Endothelial cell of umbilical vein (primary cell): ENCODE results near the gene WDR72. TPM values are rescaled to one million over a fixed set of nuclear protein-coding genes. Genes with fewer than 3 reads are reported as not detected.

ENCODE experiments used
- BruUV-seq: library from RNA; stranded (reverse); fragments of 400-500 nt; replicated peaks from 2 replicates; lab custom pipeline; 2021; lab: Mats Ljungman, UMichigan
- CTCF ChIA-PET: fragments of 300-600, 350-600 bp; sonication (Branson Sonifier 250); formaldehyde crosslinking; loops from one replicate; lab custom pipeline; 2021; ENCODE audit warnings: antibody characterized with exemption, inconsistent platforms; lab: Charles Lee
- POLR2A ChIA-PET: fragments of 300-600, 350-600 bp; sonication (Branson Sonifier 250); formaldehyde crosslinking; loops from one replicate; lab custom pipeline; 2021; ENCODE audit warnings: antibody characterized with exemption, inconsistent platforms; lab: Charles Lee
- DNase-seq: peaks from one replicate; pipeline ENCODE4 v3.0.0-alpha.2; 2011; ENCODE audit warnings: low read depth, low spot score
- FAIRE-seq: peaks from 2 replicates; lab custom pipeline; 2011; peaks lifted over from hg19 to GRCh38; lab: Jason Lieb, UNC
- H2AFZ ChIP-seq: 2 replicates; pipeline ENCODE4 v1.6.0; 2012; ENCODE audit warnings: low read depth, low read length, control low read depth, inconsistent platforms
- H3K27ac ChIP-seq: 2 replicates; pipeline ENCODE4 v1.5.1; 2011; ENCODE audit warnings: low read depth, mild to moderate bottlenecking, control low read depth, low read length, moderate library complexity; ENCODE audit not compliant: insufficient read depth
- H3K27me3 ChIP-seq, 2 experiments: 2 replicates each; pipeline versions ENCODE4 v1.6.0 to v1.6.1; 2011; ENCODE audit warnings: low read length in 2 of 2, mixed read lengths in 1 of 2; ENCODE audit not compliant: control insufficient read depth in 2 of 2, insufficient read depth in 2 of 2
- H3K36me3 ChIP-seq, 2 experiments: 2 replicates in 1 of 2; 3 replicates in 1 of 2; pipeline ENCODE4 v1.5.1; 2011; ENCODE audit warnings: low read length in 2 of 2, mild to moderate bottlenecking in 1 of 2, moderate library complexity in 1 of 2; ENCODE audit not compliant: control insufficient read depth in 2 of 2, insufficient read depth in 2 of 2; ENCODE audit errors: extremely low read depth in 1 of 2
- H3K4me1 ChIP-seq: 3 replicates; pipeline ENCODE4 v1.5.1; 2011; ENCODE audit warnings: mild to moderate bottlenecking, low read length; ENCODE audit not compliant: control insufficient read depth, insufficient read depth; ENCODE audit errors: extremely low read depth
- H3K4me2 ChIP-seq: 2 replicates; pipeline ENCODE4 v1.6.1; 2011; ENCODE audit warnings: low read length, control low read depth, mixed read lengths; ENCODE audit not compliant: insufficient read depth
- H3K4me3 ChIP-seq, 3 experiments: fragments of 200-600 bp in 1 of 3; sonication (generic), shearing (Covaris generic) in 1 of 3; replicated peaks in 1 of 3; 2 replicates each; pipeline ENCODE4 v1.5.1; 2011 to 2016; ENCODE audit warnings: control low read depth in 3 of 3, low read length in 3 of 3, mild to moderate bottlenecking in 2 of 3, inconsistent platforms in 1 of 3, low read depth in 1 of 3, moderate library complexity in 1 of 3; ENCODE audit not compliant: insufficient read depth in 1 of 3
- H3K79me2 ChIP-seq: 2 replicates; pipeline ENCODE4 v1.6.0; 2012; ENCODE audit warnings: low read length, inconsistent platforms; ENCODE audit not compliant: control insufficient read depth, insufficient read depth
- H3K9ac ChIP-seq: replicated peaks from 2 replicates; pipeline ENCODE3; 2011; ENCODE audit warnings: low read length, control low read depth; ENCODE audit not compliant: insufficient read depth; ENCODE audit errors: extremely low read depth
- H3K9me1 ChIP-seq: replicated peaks from 3 replicates; pipeline ENCODE4 v1.6.0; 2011; ENCODE audit warnings: mild to moderate bottlenecking, low read length; ENCODE audit not compliant: control insufficient read depth, insufficient read depth; ENCODE audit errors: extremely low read depth
- H3K9me3 ChIP-seq: replicated peaks from 2 replicates; pipeline ENCODE4 v1.5.1; 2012; ENCODE audit warnings: low read length, inconsistent platforms; ENCODE audit not compliant: control insufficient read depth, insufficient read depth
- H4K20me1 ChIP-seq: replicated peaks from 2 replicates; pipeline ENCODE3; 2011; ENCODE audit warnings: mild to moderate bottlenecking, low read length; ENCODE audit not compliant: control insufficient read depth, insufficient read depth; ENCODE audit errors: extremely low read depth
- EZH2 ChIP-seq: IDR thresholded peaks from 2 replicates; pipeline ENCODE4 v1.6.1; 2012; ENCODE audit warnings: borderline replicate concordance, low read depth, mild to moderate bottlenecking, moderate library complexity, low read length, inconsistent platforms; ENCODE audit not compliant: severe bottlenecking
- FOS ChIP-seq: IDR thresholded peaks from 2 replicates; pipeline ENCODE4 v1.6.1; 2011; ENCODE audit warnings: mild to moderate bottlenecking, low read length, moderate library complexity, borderline replicate concordance; ENCODE audit not compliant: insufficient read depth
- GATA2 ChIP-seq: IDR thresholded peaks from 2 replicates; pipeline ENCODE4 v1.7.0; 2011; ENCODE audit warnings: low read depth, mild to moderate bottlenecking, moderate library complexity, mixed read lengths, low read length; ENCODE audit not compliant: insufficient read length, insufficient read depth
- JUN ChIP-seq: IDR thresholded peaks from 2 replicates; pipeline ENCODE4 v1.6.1; 2011; ENCODE audit warnings: borderline replicate concordance, low read depth; ENCODE audit not compliant: insufficient read length, insufficient read depth
- MYC ChIP-seq: IDR thresholded peaks from one replicate; pipeline ENCODE4 v1.6.1; 2011; ENCODE audit warnings: mild to moderate bottlenecking, low read depth, low read length
- POLR2A ChIP-seq: IDR thresholded peaks from 2 replicates; pipeline ENCODE4 v1.6.1; 2012; ENCODE audit warnings: low read depth, mild to moderate bottlenecking, control low read depth, low read length
- POLR2AphosphoS5 ChIP-seq: IDR thresholded peaks from 2 replicates; pipeline ENCODE4 v1.6.1; 2012; ENCODE audit warnings: low read depth, mild to moderate bottlenecking, control low read depth, low read length, moderate library complexity; ENCODE audit not compliant: insufficient read depth
- dilution Hi-C: fragments of 300-500 bp; cut with MboI; formaldehyde crosslinking; loops from one replicate; pipeline ENCODE4 v1.15.0; 2019; ENCODE audit warnings: low sequenced_read_pairs; ENCODE audit not compliant: extremely low pct_ligation_motif_present
- intact Hi-C: fragments of 100-400 bp; cut with micrococcal nuclease; formaldehyde crosslinking; loops from one replicate; pipeline ENCODE4 v1.10.0; 2022
- polyA plus RNA-seq, 4 experiments: library from polyadenylated mRNA; depleted of rRNA in 3 of 4; stranded (reverse) in 3 of 4; unstranded in 1 of 4; fragments of >200 nt; gene quantifications; 2 replicates each; pipeline versions ENCODE4 v1.2.1 to v1.2.3, GENCODE V29; 2011 to 2012; ENCODE audit warnings: missing spikeins in 1 of 4
- total RNA-seq: library from RNA; stranded (reverse); gene quantifications from 2 replicates; pipeline ENCODE4 v1.2.3, GENCODE V29; 2021
- TF ChIP-seq, protein P1 (sequence below): IDR thresholded peaks from 2 replicates; pipeline ENCODE4 v1.6.1; 2011; ENCODE audit not compliant: insufficient read depth, insufficient read length
- TF ChIP-seq, protein P2 (sequence below), 2 donors: IDR thresholded peaks; 1 replicate in 1 of 2; 2 replicates in 1 of 2; pipeline ENCODE4 v1.5.1; 2011; ENCODE audit warnings: low read length in 2 of 2, mild to moderate bottlenecking in 2 of 2, moderate library complexity in 2 of 2, control low read depth in 1 of 2, inconsistent platforms in 1 of 2, low read depth in 1 of 2; ENCODE audit not compliant: insufficient read depth in 1 of 2; ENCODE audit errors: extremely low read depth in 1 of 2

Gene WDR72
- total and polyA plus RNA-seq, 2 donors (not counting 3 experiments of a cell fraction or from before 2014, with no cell fraction given) = not detected

DNA sequence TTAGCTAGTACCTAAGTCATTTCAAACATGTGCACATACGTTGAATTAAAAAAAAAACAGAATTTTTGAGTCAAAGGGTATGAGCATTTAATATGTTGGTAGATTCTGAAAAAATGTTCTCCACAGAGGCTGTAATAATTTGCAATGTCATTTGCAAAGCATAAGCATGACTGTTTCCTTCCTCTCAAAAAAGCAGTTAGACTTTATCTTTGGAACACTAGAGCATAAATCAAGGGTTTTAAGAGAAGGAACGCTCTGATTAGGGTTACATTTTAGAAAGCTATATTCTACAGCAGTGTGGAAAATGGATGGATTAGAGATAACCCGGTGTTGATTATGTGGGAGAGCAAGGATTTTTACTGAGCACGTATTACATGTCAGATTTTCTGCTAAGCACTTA lies 193.7 kb downstream of the WDR72 start:
- DNase-seq (no peak), FAIRE-seq (no peak)
- Histone ChIP-seq H2AFZ (no peak overlapping the region), H3K9me3 (no peaks in the 10 kb centered on the region), H4K20me1 (no peaks in the 10 kb centered on the region), H3K79me2 (no peaks in the 10 kb centered on the region), H3K9ac (no peak overlapping the region), H3K4me1 (no peaks in the 10 kb centered on the region), H3K4me3 (no peak overlapping the region), H3K36me3 (no peaks in the 10 kb centered on the region), H3K9me1 (no peaks in the 10 kb centered on the region), H3K27me3 (no peaks in the 10 kb centered on the region), H3K27ac (no peak overlapping the region), H3K4me2 (no peak overlapping the region)
- ChIA-PET CTCF (no interaction called here), POLR2A (no interaction called here)
- no peak for TF ChIP-seq MYC
- TF ChIP-seq GATA2 = no peak
- TF ChIP-seq, protein P1, sequence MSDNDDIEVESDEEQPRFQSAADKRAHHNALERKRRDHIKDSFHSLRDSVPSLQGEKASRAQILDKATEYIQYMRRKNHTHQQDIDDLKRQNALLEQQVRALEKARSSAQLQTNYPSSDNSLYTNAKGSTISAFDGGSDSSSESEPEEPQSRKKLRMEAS = no peak
- no peak for TF ChIP-seq POLR2AphosphoS5
- no peak for TF ChIP-seq FOS
- TF ChIP-seq POLR2A = no peak
- TF ChIP-seq JUN = no peak
- TF ChIP-seq EZH2 = no peak
- TF ChIP-seq, protein P2, sequence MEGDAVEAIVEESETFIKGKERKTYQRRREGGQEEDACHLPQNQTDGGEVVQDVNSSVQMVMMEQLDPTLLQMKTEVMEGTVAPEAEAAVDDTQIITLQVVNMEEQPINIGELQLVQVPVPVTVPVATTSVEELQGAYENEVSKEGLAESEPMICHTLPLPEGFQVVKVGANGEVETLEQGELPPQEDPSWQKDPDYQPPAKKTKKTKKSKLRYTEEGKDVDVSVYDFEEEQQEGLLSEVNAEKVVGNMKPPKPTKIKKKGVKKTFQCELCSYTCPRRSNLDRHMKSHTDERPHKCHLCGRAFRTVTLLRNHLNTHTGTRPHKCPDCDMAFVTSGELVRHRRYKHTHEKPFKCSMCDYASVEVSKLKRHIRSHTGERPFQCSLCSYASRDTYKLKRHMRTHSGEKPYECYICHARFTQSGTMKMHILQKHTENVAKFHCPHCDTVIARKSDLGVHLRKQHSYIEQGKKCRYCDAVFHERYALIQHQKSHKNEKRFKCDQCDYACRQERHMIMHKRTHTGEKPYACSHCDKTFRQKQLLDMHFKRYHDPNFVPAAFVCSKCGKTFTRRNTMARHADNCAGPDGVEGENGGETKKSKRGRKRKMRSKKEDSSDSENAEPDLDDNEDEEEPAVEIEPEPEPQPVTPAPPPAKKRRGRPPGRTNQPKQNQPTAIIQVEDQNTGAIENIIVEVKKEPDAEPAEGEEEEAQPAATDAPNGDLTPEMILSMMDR (IDR thresholded peaks at IDR 0.05; ENCODE audit: extremely low read depth in 1 of 2, insufficient read depth in 1 of 2, low read depth in 1 of 2, low read length in 2 of 2) = no peak
- intact Hi-C loops (loop anchor here (5.0 kb wide), 1 partner anchor 47 kb away; no protein-coding TSS in a partner anchor), dilution Hi-C loops (no loop called here)
- no TSS peak for BruUV-seq
